GM12872 (cell line): ENCODE data around the gene MRPS2.
A peak's percentile ranks its signal among the peaks of the same experiment; 100 is the strongest.

Experiments
- CTCF ChIP-seq: IDR thresholded peaks from 3 replicates; pipeline ENCODE4 v1.5.1; 2011; ENCODE audit warnings: low read depth, mild to moderate bottlenecking, low read length, moderate library complexity; ENCODE audit not compliant: insufficient read depth

The MRPS2 gene

GRCh38 chr9:135500525-135501260, at the start of gene MRPS2:
MRPS2 (plus strand) TSS chr9:135500682; CDS start chr9:135500711, 29 bp downstream.
- peak; percentile 88 for TF ChIP-seq CTCF

DNA sequence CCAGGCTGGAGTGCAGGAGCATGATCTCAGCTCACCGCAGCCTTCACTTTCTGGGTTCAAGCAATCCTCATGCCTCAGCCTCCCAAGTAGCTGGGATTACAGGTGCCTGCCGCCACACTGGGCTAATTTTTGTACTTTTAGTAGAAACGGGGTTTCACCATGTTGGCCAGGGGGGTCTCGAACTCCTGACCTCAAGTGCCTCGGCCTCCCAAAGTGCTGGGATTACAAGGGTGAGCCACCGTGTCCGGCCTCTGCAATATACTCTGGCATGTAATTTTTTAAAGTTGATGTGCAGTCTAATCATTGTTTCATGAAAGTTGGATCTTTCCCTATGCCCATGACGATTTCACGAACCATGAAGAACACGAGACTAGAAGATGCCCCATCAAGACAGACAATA, 49.5 kb upstream of the MRPS2 start:
- no peak for TF ChIP-seq CTCF

GRCh38 chr9:135454737-135455136, 45.7 kb upstream of the MRPS2 start:
- no peak for TF ChIP-seq CTCF

- TF ChIP-seq CTCF: no peak
These were observed 45.0 kb upstream of the MRPS2 start for GRCh38 chr9:135455401-135456030.

DNA sequence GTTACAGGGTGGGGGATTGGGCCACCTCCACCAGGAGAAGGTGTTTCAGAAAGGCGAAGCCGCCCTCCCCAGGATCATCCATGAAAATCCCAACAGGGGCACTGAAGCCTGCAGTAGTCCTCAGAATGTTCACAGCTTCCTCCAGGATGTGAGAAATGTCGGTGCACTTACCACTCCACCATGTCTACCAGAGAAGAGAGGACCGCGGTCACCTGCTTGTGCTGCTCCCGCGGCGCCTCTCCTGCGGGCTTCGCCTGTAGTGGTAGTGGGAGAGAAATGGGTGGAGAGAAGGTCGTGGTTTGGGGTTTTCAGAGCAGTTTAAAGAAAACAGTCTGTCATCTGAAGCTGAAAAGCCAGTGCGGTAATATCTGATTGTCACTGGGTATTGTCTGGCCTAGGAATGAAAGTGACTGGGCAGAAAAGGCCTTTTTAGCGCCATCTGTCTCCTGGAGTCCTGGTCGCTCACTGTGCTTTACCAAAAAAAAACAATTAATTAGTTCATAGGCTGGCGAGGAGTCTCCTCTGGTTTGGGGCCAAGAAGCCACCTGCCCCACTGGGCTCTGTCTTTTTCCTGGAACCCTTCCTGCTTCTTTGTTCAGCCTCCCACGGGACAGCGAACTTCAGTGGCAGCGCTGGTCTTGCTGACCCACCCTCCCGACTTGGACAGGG, 43.9 kb upstream of the MRPS2 start:
- TF ChIP-seq CTCF: no peak

DNA sequence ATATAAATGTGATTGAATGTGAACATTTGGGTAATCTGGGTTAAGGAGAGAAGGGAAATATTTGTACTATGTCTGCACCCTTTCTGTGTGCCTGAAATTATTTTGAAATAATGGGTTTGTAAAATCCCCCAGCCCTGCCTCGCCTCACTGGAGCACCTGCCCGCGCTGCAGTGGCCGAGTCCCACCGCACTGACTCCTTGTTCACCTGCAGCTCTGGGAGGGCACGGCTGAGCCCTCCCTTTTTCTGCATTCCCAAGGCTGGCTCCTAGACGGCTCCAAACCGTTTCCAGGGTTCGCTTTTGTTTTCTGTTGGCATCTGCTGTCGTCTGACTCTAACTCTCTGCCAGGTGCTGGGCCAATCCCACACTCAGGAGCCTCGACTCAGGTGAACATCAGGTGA, 38.5 kb upstream of the MRPS2 start:
- TF ChIP-seq CTCF: no peak

GRCh38 chr9:135463140-135463539, 37.3 kb upstream of the MRPS2 start:
- no peak for TF ChIP-seq CTCF
